HepG2 (cell line): ENCODE data around the gene ZNF771. TPM values are rescaled to one million over a fixed set of nuclear protein-coding genes. Genes with fewer than 3 reads are reported as not detected.

Source experiments
- AHR ChIP-seq: IDR thresholded peaks from 2 replicates; pipeline ENCODE4 v1.6.1; 2018; ENCODE audit warnings: missing genetic modification reagents, missing compliant biosample characterization
- ATF4 ChIP-seq, 2 experiments: fragments of 450-650 bp in 1 of 2; sonication (generic) in 1 of 2; formaldehyde crosslinking; IDR thresholded peaks; 2 replicates each; pipeline versions ENCODE4 v1.5.0 to v1.8.0; 2020 to 2022; ENCODE audit warnings: mild to moderate bottlenecking in 1 of 2, missing genetic modification reagents in 1 of 2
- ATF7-NPFF ChIP-seq: sonication (generic); formaldehyde crosslinking; IDR thresholded peaks from 2 replicates; pipeline ENCODE4 v1.8.1; 2023; ENCODE audit warnings: mild to moderate bottlenecking, low read depth, missing genetic modification reagents, moderate library complexity
- CCDC6 ChIP-seq: sonication (generic); formaldehyde crosslinking; IDR thresholded peaks from 2 replicates; pipeline ENCODE4 v1.8.1; 2022; ENCODE audit warnings: mild to moderate bottlenecking, missing genetic modification reagents, moderate library complexity
- EEA1 ChIP-seq: sonication (generic); formaldehyde crosslinking; IDR thresholded peaks from 2 replicates; pipeline ENCODE4 v1.5.1; 2020; ENCODE audit warnings: mild to moderate bottlenecking, missing genetic modification reagents, borderline replicate concordance
- HNRNPLL ChIP-seq: fragments of 200-400 bp; formaldehyde crosslinking; IDR thresholded peaks from 2 replicates; pipeline ENCODE4 v1.6.1; 2017; ENCODE audit warnings: mild to moderate bottlenecking, low read depth, low read length; ENCODE audit not compliant: poor library complexity, severe bottlenecking
- MAFK ChIP-seq, 2 experiments: IDR thresholded peaks in 1 of 2; conservative IDR thresholded peaks in 1 of 2; 2 replicates each; pipeline ENCODE4 v1.6.1; 2011; ENCODE audit warnings: improper control_type of control experiment in 2 of 2, low read length in 2 of 2
- MBD4 ChIP-seq: IDR thresholded peaks from 2 replicates; pipeline ENCODE4 v1.6.1; 2012; ENCODE audit warnings: low read length, inconsistent platforms, borderline replicate concordance
- PAX8 ChIP-seq: sonication (generic); formaldehyde crosslinking; IDR thresholded peaks from 2 replicates; pipeline ENCODE4 v1.8.0; 2022; ENCODE audit warnings: mild to moderate bottlenecking, missing genetic modification reagents, borderline replicate concordance
- POLR2A ChIP-seq, 2 experiments: IDR thresholded peaks; 2 replicates each; pipeline ENCODE4 v1.6.1; 2011; ENCODE audit warnings: low read depth in 2 of 2, low read length in 2 of 2, mild to moderate bottlenecking in 1 of 2, moderate library complexity in 1 of 2; ENCODE audit not compliant: insufficient read depth in 1 of 2
- RNF2 ChIP-seq: fragments of 450-650 bp; conservative IDR thresholded peaks from 2 replicates; pipeline ENCODE4 v1.6.1; 2016; ENCODE audit warnings: low read depth
- SIX4 ChIP-seq: sonication (generic); formaldehyde crosslinking; IDR thresholded peaks from 2 replicates; pipeline ENCODE4 v1.4.0; 2020; ENCODE audit warnings: missing genetic modification reagents
- SKI ChIP-seq: fragments of 450-650 bp; IDR thresholded peaks from one replicate; pipeline ENCODE4 v1.6.1; 2018; ENCODE audit warnings: mild to moderate bottlenecking; ENCODE audit not compliant: partially characterized antibody
- SMAD1 ChIP-seq: sonication (generic); formaldehyde crosslinking; IDR thresholded peaks from 2 replicates; pipeline ENCODE4 v1.4.0; 2020; ENCODE audit warnings: missing genetic modification reagents, low read depth, mild to moderate bottlenecking, borderline replicate concordance
- STAG1 ChIP-seq: sonication (generic); formaldehyde crosslinking; IDR thresholded peaks from 2 replicates; pipeline ENCODE4 v1.4.0; 2020; ENCODE audit warnings: missing genetic modification reagents
- STAT5B ChIP-seq: sonication (generic); formaldehyde crosslinking; IDR thresholded peaks from 2 replicates; pipeline ENCODE4 v1.4.0; 2020; ENCODE audit warnings: missing genetic modification reagents
- TBX2 ChIP-seq: sonication (generic); formaldehyde crosslinking; IDR thresholded peaks from 2 replicates; pipeline ENCODE4 v1.5.0; 2020; ENCODE audit warnings: missing genetic modification reagents, mild to moderate bottlenecking, borderline replicate concordance
- ZBTB14 ChIP-seq: sonication (generic); formaldehyde crosslinking; IDR thresholded peaks from 2 replicates; pipeline ENCODE4 v1.4.0; 2020; ENCODE audit warnings: missing genetic modification reagents
- ZNF12 ChIP-seq: sonication (generic); formaldehyde crosslinking; IDR thresholded peaks from 2 replicates; pipeline ENCODE4 v1.5.0; 2020; ENCODE audit warnings: missing genetic modification reagents
- ZNF124 ChIP-seq: sonication (generic); formaldehyde crosslinking; IDR thresholded peaks from 2 replicates; pipeline ENCODE4 v1.4.0; 2020; ENCODE audit warnings: missing genetic modification reagents
- ZNF253 ChIP-seq: sonication (generic); formaldehyde crosslinking; IDR thresholded peaks from 2 replicates; pipeline ENCODE4 v1.8.0; 2022; ENCODE audit warnings: mild to moderate bottlenecking, missing genetic modification reagents, borderline replicate concordance
- ZNF33B ChIP-seq: sonication (generic); formaldehyde crosslinking; IDR thresholded peaks from 2 replicates; pipeline ENCODE4 v1.5.1; 2020; ENCODE audit warnings: mild to moderate bottlenecking, missing genetic modification reagents
- ZNF709 ChIP-seq: sonication (generic); formaldehyde crosslinking; IDR thresholded peaks from 2 replicates; pipeline ENCODE4 v1.5.0; 2020; ENCODE audit warnings: mild to moderate bottlenecking, missing genetic modification reagents
- ZNF713 ChIP-seq: sonication (generic); formaldehyde crosslinking; IDR thresholded peaks from 2 replicates; pipeline ENCODE4 v1.4.0; 2020; ENCODE audit warnings: mild to moderate bottlenecking, missing genetic modification reagents
- ZSCAN25 ChIP-seq: sonication (generic); formaldehyde crosslinking; IDR thresholded peaks from 2 replicates; pipeline ENCODE4 v1.8.0; 2022; ENCODE audit warnings: mild to moderate bottlenecking, missing genetic modification reagents
- polyA plus RNA-seq, 8 experiments: library from polyadenylated mRNA; depleted of rRNA in 3 of 8; stranded (reverse) in 7 of 8; unstranded in 1 of 8; fragments of >200 nt; fragmentation: Illumina TruSeq in 4 of 8; extraction: Trizol in 4 of 8; gene quantifications; 2 replicates each; pipeline versions ENCODE4 v1.2.1 to v1.2.3, GENCODE V29; 2011 to 2016; ENCODE audit warnings: low read depth in 4 of 8, missing spikeins in 1 of 8, mixed read lengths in 1 of 8; ENCODE audit not compliant: insufficient read depth in 1 of 8
- total RNA-seq, 5 experiments: library from RNA; depleted of rRNA; stranded (reverse); fragments of >200 nt; fragmentation: Illumina TruSeq; extraction: Trizol; gene quantifications; 2 replicates each; pipeline ENCODE4 v1.2.3, GENCODE V29; 2016; ENCODE audit warnings: low read depth in 1 of 5
- TF ChIP-seq, protein P1 (sequence below): IDR thresholded peaks from 2 replicates; pipeline ENCODE4 v1.6.1; 2016; ENCODE audit warnings: missing genetic modification reagents, missing compliant biosample characterization

ZNF771 gene
- total and polyA plus RNA-seq, 2 of the 13 experiments (the other 11 are each of a cell fraction or from before 2014, with no cell fraction given), result 5.0 to 11.8 TPM

- TF ChIP-seq HNRNPLL (peak; percentile 61), ZNF253 (no peak; the same call in 1 of the 2 replicates), ZBTB14 (CRISPR knock-in tag) (no peak; the same call in 1 of the 2 replicates), ZNF709 (CRISPR knock-in tag) (no peak; the same call in 1 of the 2 replicates), ATF7-NPFF (peak; percentile 53), CCDC6 (CRISPR knock-in tag) (0 out of 2 replicates have a peak, but pooled peaks have one; percentile 78), STAT5B (CRISPR knock-in tag) (peak; percentile 80), SMAD1 (CRISPR knock-in tag) (no peak), RNF2 (peak; percentile 34; the same call in 1 of the 2 replicates), PAX8 (CRISPR knock-in tag) (peak; percentile 94; the same call in 1 of the 2 replicates), ATF4 (CRISPR knock-in tag; IDR thresholded peaks at IDR 0.05) (no peak), ZNF713 (no peak), SKI (no peak), MBD4 (no peak), ZNF12 (CRISPR knock-in tag) (peak; percentile 85), MAFK (conservative IDR thresholded peaks at IDR 0.05 in 1 of 2, IDR thresholded peaks at IDR 0.05 in 1 of 2; ENCODE audit: low read length in 2 of 2) (no peak), STAG1 (CRISPR knock-in tag) (peak; percentile 43), TBX2 (CRISPR knock-in tag) (peak; percentile 55), AHR (peak; percentile 81), SIX4 (CRISPR knock-in tag) (no peak), ZNF124 (CRISPR knock-in tag) (no peak; the same call in 1 of the 2 replicates), ZSCAN25 (CRISPR knock-in tag) (no peak), EEA1 (CRISPR knock-in tag) (peak; percentile 33; the same call in 1 of the 2 replicates), ZNF33B (no peak), POLR2A (IDR thresholded peaks at IDR 0.05; ENCODE audit: insufficient read depth in 1 of 2, low read depth in 2 of 2, low read length in 2 of 2) (peak; percentile 65 to 98; a peak in 3 of 4 replicates)
- TF ChIP-seq, protein P1, sequence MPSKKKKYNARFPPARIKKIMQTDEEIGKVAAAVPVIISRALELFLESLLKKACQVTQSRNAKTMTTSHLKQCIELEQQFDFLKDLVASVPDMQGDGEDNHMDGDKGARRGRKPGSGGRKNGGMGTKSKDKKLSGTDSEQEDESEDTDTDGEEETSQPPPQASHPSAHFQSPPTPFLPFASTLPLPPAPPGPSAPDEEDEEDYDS (CRISPR knock-in tag), result peak; percentile 94
Observed at GRCh38 chr16:30378236-30379157, 28.9 kb upstream of the ZNF771 start (continued).
